Stimulated activated CD8-positive, alpha-beta memory T cell treated with anti-CD3 and anti-CD28 coated beads, Interleukin-4, amount 100 ng/mL, for 24 hours (primary cell): ENCODE data around the gene HTT-AS.
A peak's percentile ranks its signal among the peaks of the same experiment; 100 is the strongest.
"Not testable (repeated sequence)": the region's sequence is repeated elsewhere in the genome, so short reads cannot be mapped to it uniquely, and the experiment has no call there.

Source experiments
- DNase-seq: peaks from one replicate; pipeline ENCODE4 v3.0.0-alpha.2; 2020; ENCODE audit warnings: low read depth

The HTT-AS gene

DNA sequence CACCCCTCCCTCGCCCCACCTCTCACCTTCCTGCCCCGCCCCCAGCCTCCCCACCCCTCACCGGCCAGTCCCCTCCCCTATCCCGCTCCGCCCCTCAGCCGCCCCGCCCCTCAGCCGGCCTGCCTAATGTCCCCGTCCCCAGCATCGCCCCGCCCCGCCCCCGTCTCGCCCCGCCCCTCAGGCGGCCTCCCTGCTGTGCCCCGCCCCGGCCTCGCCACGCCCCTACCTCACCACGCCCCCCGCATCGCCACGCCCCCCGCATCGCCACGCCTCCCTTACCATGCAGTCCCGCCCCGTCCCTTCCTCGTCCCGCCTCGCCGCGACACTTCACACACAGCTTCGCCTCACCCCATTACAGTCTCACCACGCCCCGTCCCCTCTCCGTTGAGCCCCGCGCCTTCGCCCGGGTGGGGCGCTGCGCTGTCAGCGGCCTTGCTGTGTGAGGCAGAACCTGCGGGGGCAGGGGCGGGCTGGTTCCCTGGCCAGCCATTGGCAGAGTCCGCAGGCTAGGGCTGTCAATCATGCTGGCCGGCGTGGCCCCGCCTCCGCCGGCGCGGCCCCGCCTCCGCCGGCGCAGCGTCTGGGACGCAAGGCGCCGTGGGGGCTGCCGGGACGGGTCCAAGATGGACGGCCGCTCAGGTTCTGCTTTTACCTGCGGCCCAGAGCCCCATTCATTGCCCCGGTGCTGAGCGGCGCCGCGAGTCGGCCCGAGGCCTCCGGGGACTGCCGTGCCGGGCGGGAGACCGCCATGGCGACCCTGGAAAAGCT is at the start of gene HTT-AS, which contains the start of gene HTT:
HTT-AS (minus strand) TSS at position 461 of the 768 bp plus-strand sequence.
HTT (plus strand) TSS at position 604 of the 768 bp plus-strand sequence; CDS start at position 749, 145 bp downstream.
- peak; percentile 94 for DNase-seq

DNA sequence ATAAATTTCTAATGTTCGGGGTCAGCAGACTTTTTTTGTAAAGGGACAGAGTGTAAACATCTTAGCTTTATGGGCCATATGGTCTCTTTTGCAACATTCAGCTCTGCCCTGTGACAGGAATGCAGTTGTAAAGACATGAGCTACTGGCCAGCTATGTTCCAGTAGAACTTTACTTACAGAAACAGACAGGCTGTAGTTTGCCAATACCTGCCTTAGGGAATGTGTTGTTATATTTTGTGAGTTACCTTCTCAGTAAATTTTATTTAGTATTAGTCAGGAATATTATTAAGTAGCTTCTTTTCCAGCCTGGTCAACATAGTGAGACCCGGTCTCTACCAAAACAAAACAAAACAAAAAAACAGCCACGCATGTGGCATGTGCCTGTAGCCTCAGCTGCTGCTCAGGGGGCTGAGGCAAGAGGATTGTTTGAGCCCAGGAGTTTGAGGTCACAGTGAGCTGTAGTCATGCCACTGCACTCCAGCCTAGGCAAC is 48.9 kb upstream of the HTT-AS start:
- no peak for DNase-seq

DNA sequence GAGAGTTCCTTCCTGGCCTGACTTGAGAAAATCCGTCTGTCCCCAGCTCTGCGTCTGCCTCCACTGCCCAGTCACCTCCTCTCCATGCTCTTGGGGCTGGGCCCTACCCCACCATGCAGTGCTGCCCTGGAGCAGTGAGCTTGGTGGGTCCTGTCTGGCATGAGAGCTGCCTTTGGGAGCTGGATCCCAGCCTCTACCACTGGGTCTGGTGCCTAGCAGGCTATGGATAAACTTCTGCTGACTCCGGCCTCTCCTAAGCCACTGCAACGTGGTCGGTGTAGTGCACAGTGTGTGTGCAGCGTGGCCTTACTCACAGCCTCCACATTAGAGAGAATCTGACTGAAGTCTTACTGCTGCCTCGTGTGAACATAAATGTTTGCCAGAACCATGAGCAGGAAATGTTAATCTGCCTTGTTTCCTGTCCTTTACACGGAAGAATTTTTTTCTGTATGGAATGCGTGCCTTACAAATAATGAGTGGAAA is 47.8 kb upstream of the HTT-AS start:
- no peak for DNase-seq

DNA sequence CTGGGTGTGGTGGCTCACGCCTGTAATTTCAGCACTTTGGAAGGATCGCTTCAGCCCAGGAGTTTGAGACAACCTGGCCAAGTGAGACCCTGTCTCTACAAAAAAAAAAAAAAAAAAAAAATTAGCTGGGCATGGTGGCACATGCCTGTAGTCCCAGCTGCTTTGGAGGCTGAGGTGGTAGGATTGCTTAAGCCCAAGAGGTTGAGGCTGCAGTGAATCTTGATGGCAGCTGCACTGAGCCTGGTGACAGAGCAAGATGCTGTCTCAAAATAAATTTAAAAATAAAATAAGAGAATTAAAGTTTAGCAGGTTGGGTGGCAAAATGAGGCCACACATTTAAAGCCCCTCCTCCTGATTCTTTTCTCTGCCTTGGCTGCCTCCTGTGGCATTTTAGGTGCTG is 47.3 kb upstream of the HTT-AS start:
- DNase-seq, result no peak

DNA sequence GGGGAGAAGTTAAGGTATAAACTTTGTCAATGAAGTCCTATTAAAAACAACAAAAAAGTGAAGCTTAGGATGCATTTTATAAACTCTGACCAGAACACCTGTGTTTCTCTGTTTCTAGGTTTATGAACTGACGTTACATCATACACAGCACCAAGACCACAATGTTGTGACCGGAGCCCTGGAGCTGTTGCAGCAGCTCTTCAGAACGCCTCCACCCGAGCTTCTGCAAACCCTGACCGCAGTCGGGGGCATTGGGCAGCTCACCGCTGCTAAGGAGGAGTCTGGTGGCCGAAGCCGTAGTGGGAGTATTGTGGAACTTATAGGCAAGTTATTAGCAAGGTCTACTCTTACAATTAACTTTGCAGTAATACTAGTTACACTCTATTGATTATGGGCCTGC is 46.8 kb upstream of the HTT-AS start:
- no peak for DNase-seq

DNA sequence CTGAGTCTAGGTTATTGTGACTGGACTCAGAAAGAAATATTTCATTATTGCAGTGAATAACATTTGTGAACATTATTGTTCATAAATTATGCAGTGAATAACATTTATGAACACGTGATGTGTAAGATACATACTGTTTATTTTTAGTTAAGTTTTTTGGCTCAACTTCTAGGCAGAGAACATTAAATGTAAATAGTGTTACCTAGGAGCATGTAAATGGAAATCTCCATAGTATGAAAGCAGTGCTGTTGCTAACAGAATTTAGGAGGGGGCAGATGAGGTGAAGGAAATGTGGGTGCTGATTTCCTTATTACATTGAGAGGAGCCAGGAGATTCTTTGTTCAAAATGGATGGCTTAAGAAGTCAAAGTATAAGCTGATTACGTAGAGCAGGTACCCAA is 45.1 kb upstream of the HTT-AS start:
- DNase-seq, result no peak

DNA sequence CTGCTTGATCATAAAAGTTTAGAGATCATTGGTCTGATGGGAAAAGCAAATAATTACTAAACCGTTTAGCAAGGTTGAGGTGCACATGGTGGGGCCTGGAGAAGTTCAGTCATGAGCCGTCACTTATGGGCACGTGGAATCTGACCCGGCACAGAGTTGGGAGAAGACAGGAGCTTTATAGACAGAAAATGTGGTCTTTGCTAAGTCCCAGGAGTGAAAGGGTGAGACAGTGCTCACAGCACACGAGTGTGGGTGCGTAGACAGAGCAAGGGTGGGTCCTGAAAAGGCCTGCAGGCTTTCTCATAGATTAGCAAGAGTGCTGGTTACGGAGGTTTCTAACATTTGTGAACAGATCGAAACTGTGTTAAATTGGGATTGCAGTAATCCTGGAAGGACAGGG is 44.0 kb upstream of the HTT-AS start:
- DNase-seq, result no peak

DNA sequence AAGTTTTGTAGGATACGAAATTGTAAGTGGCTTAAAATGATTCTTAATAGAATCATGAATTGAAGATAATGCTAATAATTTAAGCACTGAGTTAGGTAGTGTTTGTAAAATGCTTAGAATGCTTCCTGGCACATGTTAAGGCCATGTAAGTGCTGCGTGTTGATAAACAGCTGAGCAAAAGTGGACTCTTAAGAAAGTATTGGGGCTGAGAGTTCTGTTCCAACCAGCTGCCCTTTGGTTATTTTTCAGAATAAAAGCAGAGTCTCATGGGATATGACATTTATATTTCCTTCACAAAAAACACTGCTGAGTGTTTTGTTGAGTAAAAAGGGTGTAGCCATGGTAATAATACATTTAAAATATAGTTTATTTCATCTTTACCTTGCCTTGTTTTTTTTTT is 42.6 kb upstream of the HTT-AS start:
- DNase-seq, result no peak

DNA sequence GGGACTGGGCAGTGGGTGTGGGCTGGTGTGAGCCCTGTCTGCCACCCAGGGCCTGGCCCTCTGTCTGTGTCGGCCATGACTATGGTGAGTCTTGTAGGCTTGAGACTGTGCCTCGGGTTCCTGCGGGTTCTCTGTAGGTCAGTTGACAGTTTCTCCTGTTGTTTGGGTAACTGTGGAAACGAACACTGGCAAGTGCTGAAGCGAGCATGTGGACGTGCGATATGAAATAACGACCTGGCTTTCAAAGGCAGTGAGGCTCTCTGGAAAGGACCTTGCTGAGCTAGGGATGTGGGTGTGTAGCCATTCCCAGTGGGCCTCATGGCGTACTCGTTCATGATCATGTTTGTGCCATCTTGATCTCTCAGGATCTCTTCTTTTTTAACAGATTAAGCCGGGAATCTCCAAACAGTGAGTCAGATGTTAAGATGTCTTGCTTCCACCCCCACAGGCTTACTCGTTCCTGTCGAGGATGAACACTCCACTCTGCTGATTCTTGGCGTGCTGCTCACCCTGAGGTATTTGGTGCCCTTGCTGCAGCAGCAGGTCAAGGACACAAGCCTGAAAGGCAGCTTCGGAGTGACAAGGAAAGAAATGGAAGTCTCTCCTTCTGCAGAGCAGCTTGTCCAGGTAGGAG is 41.4 kb upstream of the HTT-AS start:
- DNase-seq, result no peak

DNA sequence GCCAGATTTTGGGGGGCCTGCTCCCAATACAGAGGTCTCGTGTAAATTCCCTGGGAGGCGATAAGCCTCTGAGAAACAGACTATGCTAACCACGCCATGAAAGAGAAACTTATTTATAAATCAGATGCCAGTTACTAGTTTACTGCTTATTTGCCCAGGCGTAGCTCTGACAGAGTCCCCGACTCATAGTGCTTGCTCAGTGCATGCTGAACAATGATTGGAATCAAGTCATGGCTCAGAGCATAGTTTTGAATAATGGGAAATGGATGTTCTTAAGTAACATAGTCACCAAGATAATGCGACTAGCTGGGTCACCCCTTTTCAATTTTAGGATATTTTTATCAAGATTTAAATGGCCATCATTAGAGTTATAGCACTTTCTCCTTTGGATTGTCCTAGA is 40.0 kb upstream of the HTT-AS start:
- DNase-seq, result no peak

DNA sequence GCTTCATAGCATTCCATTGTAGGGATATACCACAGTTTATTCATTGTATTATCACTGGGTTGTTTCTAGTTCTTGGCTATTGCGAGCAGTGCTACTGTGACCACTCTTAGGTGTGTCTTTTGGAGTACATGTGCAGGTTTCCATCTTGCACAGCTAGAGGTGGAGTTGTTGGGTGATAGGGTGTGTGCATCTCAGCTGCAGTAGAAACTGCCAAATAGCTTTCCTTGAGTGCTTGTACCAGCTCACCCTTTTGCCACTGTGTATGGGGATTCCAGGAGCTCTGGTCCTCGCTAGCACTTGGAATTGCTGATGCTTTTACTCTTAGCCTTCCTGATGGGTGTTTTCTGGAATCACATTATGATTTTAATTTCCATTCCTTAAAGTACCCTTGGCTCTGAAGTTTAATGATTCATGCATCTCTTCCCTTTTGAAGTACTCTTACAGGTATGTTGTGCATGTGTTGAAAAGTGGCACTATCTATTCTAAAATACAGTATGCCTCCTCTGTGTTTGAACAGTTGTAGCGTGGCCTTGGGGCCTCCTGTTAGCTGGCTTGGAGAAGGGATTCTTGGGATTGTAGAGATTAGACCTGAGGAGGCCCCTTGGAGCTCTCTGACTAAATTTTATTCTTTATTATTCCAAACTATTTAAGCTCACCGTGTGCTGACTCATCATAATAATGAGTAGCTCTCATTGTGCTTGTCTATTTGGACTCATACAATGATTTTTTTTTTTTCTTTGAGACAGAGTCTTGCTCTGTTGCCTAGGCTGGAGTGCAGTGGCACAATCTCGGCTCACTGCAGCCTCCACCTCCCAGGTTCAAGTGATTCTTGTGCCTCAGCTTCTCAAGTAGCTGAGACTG is 38.5 kb upstream of the HTT-AS start:
- no peak for DNase-seq

DNA sequence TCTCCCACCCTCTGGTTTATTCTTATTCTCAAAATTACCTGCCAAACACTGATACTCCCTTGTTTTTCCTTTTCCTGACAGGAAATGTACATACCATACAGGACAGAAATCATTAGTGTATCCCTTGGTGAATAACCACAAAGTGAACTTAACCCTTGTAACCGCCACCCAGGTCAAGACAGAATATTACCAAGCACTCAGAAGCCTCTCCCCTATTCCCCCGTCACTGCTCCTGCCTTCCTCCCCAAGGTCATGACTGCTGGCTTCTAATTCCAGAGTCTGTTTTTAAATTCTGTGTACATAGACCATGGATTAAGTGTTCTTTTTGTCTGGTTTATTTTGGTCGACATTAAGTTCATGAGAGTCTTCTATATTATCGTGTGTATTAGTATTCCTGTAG is 37.9 kb upstream of the HTT-AS start:
- no peak for DNase-seq

DNA sequence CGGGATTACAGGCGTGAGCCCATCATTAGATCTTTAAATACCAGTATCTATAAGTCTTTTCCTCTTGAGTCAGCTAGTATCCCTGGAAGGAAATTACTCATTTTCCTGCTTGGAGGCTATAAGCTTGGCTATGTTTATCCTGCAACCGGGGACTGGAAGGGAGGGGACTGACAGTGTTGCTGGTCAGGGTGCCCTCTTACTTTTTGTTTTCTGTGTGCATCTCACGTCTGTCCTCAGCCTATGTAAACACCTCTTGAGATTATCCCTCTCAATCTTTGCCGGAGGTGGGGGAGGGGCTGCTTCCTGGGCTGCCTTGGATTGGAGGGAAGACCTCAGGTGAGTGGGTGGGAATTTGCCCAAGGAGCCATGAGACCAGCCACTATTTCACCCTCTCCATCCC is 37.1 kb upstream of the HTT-AS start:
- no peak for DNase-seq

DNA sequence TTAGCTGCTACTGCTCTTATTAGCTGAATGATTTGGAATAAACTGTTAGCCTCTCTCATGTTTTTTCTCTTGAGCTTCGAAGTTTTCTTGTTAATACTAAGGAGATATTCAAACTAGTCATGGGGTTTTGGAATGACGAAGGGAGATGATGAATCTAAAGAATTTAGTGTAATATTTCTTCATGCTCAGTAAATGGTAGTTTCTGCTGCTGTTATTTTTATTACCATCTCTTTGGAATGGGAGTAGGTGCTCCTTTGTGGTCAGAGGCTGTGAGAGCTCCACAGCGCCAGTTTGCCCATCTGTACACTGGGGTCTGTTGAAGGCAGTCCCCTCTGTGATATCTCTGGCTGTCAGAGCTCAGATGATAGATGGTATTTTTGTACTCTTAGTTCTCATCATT is 33.9 kb upstream of the HTT-AS start:
- no peak for DNase-seq

DNA sequence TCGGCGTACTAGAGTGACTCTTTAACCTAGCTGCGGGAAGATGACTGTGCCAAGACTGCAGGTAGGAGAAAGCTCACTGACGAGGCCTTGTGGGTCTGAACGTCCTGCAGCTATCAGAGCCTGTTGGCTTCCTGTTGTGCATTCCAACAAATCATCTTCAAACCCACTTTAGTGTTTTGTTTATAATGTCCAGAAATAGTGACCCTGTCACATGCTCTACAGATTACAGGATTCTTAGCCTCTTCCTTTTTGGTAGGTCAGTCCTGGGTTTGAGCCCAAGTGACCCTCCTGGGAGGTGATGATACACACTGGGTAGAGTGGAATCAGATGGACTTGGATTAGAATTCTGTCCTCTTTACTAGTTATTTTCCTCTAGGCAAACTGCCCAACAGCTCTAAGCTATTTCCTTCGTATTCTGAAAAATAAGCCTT is 33.4 kb upstream of the HTT-AS start:
- DNase-seq, result no peak

DNA sequence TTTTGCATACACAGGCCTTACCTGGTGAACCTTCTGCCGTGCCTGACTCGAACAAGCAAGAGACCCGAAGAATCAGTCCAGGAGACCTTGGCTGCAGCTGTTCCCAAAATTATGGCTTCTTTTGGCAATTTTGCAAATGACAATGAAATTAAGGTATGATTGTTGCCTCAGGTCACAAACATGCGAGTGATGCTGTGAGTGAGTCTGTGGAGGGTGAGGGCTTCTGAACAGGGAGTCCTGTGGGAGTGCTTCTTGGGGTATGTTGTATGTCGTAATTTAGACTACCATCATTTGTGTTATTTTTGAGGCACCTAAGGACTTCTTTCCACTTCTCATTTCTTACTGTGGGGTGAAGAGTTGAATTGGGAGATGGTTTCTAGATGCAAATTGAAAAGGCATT is 32.9 kb upstream of the HTT-AS start:
- no peak for DNase-seq

DNA sequence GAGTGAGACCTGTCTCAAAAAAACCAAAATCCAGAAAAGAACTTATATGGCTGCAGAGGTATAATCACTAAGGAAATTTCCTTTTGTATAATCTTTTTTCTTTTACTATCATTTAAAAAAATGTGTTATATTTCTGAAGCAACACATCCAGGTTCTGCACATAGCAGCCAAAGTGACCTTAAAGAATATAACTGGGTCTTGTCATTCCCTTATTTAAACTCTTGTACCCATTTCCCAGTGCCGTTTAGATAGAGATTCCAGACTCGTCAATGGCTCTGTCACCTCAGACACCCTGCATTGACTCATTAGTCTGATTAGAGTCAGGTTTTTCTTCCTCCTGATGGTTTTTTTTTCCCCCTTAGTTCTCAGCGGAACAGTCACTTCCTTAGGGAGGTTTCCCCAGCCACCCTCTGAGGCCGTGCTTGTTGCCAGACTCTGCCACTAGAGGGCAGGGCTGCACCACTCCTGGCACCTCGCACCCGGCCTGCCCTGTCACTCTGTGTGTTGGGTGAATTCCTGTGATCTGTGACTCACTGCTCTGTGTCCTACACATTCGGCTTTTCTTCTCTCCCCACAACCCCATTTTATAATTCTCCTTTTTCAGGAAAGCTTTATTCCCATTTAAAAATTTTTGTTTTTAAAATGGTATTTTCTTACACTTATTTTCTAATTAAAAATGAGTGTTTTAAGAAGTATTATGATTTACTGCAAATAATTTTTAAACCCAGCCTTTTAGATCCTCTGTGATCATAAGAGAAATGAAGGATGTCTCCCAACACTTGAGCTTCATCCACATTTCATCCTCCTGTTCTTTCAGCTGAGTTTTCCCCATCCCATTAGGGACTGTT is 32.2 kb upstream of the HTT-AS start:
- peak; percentile 82 for DNase-seq

DNA sequence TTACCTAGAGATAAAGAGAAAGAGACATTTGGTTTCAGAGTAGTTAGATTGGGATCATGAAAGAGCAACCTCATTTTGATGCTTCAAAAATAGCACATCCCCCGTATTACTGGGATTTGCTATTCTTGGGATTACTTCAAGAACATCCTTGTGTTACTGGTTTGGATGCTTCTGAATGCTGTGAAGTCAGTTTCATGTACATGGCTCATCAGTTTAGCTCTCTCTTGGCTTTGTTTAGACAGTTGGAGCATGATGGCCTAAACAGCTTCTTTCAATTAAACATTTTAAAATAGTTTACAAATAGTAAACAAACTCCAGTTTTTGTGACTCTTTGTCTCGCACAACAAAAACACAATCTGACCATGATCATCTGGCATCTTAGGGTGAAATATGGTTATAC is 24.0 kb upstream of the HTT-AS start:
- no peak for DNase-seq

DNA sequence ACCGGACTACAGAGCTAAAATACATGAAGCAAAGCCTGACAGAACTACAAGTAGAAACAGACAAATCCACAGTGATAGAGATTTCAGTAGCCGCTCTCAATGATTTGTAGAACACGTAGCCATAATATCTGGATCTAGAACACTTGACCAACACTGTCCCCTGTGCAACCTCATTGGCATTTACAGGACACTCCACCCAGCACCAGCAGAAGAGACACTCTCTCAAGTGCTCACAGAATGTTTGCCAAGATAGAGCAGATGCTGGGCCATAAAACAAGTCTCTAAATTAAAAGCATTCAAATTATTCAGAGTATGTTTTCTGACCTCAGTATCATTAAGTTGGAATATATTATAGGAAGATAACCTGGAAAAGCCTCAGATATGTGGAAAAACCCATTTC is 21.9 kb upstream of the HTT-AS start:
- no peak for DNase-seq

DNA sequence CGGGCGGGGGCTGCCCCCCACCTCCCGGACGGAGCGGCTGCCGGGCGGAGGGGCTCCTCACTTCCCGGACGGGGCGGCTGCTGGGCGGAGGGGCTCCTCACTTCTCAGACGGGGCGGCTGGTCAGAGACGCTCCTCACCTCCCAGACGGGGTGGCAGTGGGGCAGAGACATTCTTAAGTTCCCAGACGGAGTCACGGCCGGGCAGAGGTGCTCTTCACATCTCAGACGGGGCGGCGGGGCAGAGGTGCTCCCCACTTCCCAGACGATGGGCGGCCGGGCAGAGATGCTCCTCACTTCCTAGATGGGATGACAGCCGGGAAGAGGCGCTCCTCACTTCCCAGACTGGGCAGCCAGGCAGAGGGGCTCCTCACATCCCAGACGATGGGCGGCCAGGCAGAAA is 20.4 kb upstream of the HTT-AS start:
- not testable (repeated sequence) for DNase-seq

DNA sequence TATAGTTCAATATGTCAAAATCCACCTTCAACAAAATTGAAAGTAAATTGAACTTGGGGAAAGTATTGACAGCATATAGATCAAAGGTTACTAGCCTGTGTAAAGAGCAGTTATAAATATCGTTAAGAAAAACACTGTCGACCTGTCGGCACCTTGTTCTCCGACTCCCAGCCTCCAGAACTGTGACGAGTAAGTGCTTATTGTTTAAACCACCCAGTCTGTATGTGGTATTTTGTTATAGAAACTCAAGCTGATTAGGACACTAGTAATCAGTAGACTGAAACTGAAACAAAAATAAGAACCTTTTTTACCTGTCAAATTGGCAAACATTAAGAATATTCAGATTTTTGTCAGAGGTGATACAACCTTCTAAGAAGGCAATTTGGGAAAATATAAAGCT is 17.1 kb upstream of the HTT-AS start:
- DNase-seq, result no peak
